ENCODE measurements around the gene ZBBX.
A peak's percentile ranks its signal among the peaks of the same experiment; 100 is the strongest.
"Not testable (repeated sequence)": the region's sequence is repeated elsewhere in the genome, so short reads cannot be mapped to it uniquely, and the experiment has no call there.

Gene ZBBX

DNA sequence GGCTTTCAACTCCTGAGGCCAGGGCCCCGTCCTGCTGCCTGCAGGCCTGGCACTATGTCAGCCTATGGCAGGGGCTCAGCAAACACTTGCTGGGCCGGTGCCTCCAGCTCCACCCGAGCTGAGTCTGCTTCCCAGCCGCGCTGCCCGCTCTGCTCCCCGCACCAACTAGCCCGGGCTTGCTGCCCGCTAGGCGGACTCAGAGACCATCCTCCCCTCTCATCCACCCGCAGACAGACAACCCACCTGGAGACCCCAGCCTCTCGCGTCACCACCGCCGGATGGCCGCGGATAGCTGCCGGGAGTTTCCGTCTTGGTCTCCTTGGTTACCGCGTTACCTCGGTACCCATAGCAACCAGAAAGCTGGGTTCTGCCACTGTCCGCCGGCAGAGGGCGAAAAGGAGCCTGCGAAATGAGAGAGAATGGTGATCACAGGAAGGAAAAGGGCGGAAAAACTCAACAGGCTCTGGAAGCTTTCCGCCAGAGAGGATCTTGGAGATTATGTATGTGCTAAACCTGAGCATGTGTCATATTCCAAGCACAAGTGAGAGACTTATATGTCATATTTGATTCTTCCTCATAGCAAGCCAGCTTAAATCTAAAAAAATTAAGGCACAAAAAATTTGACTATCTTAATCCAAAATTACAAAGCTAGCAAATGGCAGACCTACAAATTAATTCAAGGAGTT is at the start of gene ZBBX:
ZBBX (minus strand) TSS at position 294 of the 686 bp plus-strand sequence. CDS start 7,396 bp downstream, outside the sequence.
- DNase-seq, result peak; percentile 82 to 87

DNA sequence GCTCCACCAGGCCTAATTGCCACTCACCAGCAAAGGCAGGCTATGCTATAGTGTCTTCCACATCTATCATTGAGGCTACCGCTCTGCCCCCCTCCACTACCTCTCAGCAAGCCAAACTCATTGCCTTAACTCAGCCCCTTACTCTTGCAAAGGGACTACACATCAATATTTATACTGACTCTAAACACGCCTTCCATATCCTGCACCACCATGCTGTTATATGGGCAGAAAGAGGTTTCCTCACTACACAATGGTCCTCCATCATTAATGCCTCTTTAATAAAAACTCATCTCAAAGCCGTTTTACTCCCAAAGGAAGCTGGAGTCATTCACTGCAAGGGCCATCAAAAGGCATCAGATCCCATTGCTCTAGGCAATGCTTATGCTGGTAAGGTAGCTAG is 46.9 kb upstream of the ZBBX start:
- not testable (repeated sequence) for DNase-seq

DNA sequence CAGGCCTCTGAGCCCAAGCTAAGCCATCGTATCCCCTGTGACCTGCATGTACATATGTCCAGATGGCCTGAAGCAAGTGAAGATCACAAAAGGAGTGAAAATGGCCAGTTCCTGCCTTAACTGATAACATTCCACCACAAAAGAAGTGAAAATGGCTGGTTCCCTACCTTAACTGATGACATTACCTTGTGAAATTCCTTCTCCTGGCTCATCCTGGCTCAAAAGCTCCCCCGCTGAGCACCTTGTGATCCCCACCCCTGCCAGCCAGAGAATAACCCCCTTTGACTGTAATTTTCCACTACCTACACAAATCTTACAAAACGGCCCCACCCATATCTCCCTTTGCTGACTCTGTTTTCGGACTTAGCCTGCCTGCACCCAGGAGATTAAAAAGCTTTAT is 42.3 kb upstream of the ZBBX start:
- not testable (repeated sequence) for DNase-seq

GRCh38 chr3:167409611-167410010 is 29.5 kb upstream of the ZBBX start:
- no peak for DNase-seq

- peak; percentile 1 to 8 for DNase-seq
These were observed 26.9 kb upstream of the ZBBX start for GRCh38 chr3:167406876-167407492.

- DNase-seq, result no peak
These were observed 17.7 kb upstream of the ZBBX start for GRCh38 chr3:167397826-167398225.

DNA sequence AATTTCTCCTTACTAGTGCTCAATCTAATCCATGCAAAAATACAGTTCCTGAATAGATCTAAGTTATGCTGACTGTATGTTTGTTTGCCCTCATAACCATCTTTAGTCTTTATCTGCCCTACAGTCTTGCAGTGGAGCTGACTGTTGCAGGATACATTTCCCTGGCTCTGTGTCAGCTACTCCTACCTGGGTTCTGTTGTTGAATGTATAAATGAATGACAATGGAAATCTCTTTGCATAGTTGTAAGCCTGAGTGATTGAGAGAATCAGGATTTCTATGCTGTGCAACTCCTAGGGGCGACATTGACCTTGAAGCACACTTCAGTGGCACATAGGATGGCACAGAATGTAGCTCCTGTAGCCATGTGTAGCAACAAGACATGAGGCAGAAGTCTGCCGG is 16.0 kb upstream of the ZBBX start:
- DNase-seq, result no peak

DNA sequence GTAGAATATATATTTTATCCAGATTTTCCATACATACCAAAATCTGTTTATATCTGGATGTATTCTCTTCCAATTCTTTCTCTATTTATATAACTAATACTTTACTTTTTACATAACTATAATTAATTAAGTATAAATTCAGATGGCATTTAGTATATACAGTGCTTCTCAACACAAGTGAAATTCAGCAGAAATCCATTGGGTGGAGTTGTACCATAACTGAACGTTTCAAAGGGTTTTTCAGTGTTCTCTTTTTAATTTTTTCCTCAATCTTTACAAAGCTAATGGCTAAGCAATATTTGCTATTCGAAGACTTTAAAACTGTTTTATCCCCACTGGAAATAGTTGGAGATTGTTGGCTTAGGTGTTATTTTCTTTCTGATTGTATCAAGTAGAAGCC is 13.9 kb upstream of the ZBBX start:
- DNase-seq, result no peak

DNA sequence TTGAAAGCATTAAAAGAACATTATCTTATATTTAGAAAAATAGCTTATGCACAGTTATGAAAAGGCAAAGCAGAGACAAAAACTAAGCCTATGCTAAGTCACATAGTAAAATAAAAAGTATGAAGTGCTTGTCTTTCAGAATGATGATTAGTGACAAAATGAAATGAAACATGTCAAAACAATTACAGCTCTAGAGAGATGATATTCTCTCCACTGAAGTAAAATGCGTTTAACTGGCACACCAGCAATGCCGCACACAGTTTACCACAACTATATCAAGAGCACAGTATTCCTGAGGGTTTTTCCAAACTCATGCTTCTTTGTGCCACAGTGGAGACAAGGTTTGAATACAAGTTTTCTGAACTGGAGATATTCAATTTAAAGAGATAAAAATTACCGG is 2.1 kb upstream of the ZBBX start:
- no peak for DNase-seq

DNA sequence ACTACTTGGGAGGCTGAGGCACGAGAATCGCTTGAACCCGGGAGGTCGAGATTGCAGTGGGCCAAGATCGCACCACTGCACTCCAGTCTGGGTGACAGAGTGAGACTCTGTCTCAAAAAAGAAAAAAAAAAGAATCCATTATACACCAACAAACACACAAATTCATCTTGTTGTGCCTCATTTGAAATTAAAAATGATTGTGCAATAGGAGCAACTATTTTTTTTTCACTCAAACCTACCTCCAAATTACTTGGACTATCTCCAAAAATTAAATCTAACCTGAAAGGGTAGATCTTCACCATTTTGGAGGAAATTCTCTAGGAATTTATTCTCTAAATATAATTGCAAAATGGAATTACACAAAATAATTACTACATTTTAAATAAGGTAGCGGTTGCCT is 4.6 kb downstream of the ZBBX start:
- no peak for DNase-seq

GRCh38 chr3:167372138-167372537 is 8.0 kb downstream of the ZBBX start:
- no peak for DNase-seq

GRCh38 chr3:167361948-167362347 is 18.1 kb downstream of the ZBBX start:
- DNase-seq, result no peak

DNA sequence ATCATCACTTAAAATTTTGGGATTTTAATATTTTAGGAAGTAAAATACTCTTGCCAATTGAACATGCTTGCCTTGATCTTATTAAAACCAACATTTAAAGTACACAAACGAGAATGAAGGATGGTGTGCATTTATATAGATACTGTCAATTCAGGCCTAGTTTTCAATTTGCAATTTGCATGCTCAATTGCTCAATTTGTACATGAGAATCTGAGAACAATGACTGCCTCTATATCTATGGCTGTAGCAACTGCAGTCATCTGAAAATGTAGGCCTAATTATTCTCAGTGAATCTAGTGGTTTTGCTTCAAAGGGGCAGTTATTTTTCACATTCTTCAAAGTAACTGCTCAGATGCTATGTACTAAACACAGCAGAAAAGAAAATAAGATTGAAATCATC is 18.8 kb downstream of the ZBBX start:
- DNase-seq, result no peak

GRCh38 chr3:167355446-167355845 is 24.7 kb downstream of the ZBBX start:
- no peak for DNase-seq

DNA sequence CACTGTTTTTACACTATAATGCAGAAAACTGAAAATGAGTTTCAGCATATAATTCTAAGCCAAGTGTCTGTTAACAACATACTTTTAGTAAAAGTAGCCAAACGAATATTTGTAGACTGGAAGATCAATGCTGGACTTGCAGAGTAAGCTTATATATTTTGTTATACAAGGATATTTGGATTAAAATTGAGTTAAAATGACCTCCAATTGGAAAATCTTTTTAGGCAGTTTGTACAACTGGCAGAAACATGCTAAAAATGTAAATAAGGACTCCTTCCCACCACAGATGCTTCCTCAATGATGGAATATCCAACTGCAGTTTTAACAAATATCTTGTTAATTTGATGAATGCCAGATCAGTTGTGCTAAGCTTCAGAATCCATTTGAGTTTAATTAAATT is 25.3 kb downstream of the ZBBX start:
- DNase-seq, result no peak

DNA sequence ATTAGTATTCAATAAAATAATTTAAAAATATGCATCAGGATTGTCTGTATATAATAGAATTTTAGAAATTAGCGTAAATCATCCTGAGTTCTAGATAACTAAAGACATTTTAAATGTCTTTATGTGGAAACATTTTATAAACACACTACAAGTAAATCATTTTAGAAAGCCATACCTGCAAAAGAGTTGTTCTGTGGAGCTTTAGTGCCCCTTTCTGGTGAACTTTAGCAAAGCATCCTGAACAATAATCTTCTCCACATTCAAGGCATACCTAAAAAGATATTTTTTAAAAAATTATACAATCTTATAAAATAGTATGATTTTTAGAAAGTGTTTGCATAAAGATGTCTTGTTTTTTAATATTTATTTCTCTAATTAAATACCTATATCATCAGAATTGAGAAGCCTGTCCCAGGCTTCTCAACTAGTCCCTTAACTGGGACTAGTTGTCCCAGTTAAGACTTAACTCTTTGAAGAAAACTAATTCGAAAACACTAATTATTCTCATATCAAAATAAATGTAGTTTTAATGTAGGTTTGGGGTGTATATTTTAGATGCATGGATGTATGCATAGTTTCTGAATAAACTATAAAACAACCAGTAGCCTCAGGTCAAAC is 29.7 kb downstream of the ZBBX start:
- peak in 1 of 2 experiments; percentile 10 for DNase-seq

GRCh38 chr3:167346171-167346570 is 33.9 kb downstream of the ZBBX start:
- DNase-seq, result no peak

- DNase-seq, result no peak
These were observed 48.9 kb downstream of the ZBBX start for GRCh38 chr3:167330993-167331785.

DNA sequence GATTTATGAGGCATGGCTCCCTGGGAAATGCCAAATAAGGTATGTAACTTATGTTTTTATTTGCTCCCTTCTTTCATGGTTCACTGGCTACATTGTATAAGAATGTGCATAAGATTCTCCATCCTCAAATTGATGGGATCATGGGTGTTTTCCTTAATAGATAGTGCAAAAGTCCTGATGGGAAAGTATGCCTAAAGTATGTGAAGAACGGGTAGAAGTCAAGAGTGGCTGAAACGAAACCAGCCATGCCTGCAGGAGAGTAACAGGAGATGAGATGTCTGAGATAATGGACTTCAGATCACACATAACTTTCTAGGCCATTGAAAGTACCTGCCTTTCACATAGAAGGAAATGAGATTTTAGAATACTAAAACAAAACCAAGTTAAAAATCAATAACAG is 56.5 kb downstream of the ZBBX start:
- no peak for DNase-seq

GRCh38 chr3:167318996-167319615 is 61.0 kb downstream of the ZBBX start:
- no peak for DNase-seq

DNA sequence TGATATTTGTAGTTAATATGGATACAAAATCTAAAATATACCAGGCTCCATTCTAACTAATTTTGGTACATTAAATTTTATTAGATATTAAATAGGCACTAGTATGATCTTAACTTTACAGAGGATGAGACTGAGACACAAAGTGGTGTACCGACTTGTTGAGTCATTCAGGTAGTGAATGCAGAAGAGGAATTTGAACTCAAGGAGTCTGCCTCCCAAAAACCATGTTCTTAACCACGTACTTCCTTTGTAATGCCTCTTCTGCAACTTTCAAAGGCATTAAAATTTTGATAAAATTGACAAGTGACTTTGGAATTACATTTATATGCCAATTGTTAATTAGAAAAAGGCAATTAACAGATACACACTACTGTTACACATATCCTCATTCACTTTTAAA is 61.8 kb downstream of the ZBBX start:
- DNase-seq, result no peak

DNA sequence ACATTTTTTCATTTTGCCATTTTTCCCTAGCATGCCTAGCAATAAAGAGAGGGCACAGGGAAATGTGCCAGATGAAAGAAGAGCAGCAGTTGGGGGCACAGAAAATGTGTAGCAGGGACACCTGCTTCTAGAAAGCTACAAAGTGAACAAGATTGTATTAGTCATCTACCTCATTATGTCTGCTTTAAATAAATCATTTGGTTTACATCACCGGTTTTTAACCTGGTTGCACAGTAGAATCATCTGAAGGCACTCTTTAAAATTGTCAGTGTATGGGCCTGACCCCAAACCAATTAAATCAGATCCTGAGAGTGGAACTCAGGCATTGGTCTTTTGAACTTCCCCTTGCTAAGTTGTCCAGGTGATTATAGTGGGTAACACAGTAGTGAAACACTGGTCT is 73.8 kb downstream of the ZBBX start:
- DNase-seq, result no peak

GRCh38 chr3:167305340-167305890 is 74.7 kb downstream of the ZBBX start:
- DNase-seq, result no peak

Data from NCI-H1930 (cell line).